ENCODE results near the gene TMPO. TPM values are rescaled to one million over a fixed set of nuclear protein-coding genes. Genes with fewer than 3 reads are reported as not detected.
"Not testable (repeated sequence)": the region's sequence is repeated elsewhere in the genome, so short reads cannot be mapped to it uniquely, and the experiment has no call there.

Gene TMPO
- total and polyA plus RNA-seq, 3 experiments from 2014 or later: 42.0 to 274 (median 260) TPM

GRCh38 chr12:98543701-98544100, 28.3 kb downstream of the TMPO start:
- H3K36me3 Mint-ChIP-seq: peaks cover 3 to 75% (median 17%) of the 10 kb centered on the region in 3 donors

GRCh38 chr12:98544751-98545150, 29.4 kb downstream of the TMPO start:
- ChIA-PET POLR2A (no interaction called here), CTCF (interaction anchor here (2.1 kb wide), 1 partner anchor 22 kb away, joined by 7 read pairs; no protein-coding TSS in a partner anchor)
- no peak overlapping the region for H3K4me3 ChIP-seq (ENCODE audit: low read length)
- no peak for DNase-seq
- peak overlapping the region in 1 of 8 donors; percentile 35 for H3K27ac Mint-ChIP-seq
- H3K36me3 ChIP-seq (ENCODE audit: insufficient read depth, low read length): peaks cover 25% of the 10 kb centered on the region
- H3K9me3 Mint-ChIP-seq: no peaks in the 10 kb centered on the region
- H3K27me3 ChIP-seq (ENCODE audit: insufficient read depth, low read length, poor library complexity, severe bottlenecking): no peaks in the 10 kb centered on the region
- no peaks in the 10 kb centered on the region for H3K9me3 ChIP-seq (ENCODE audit: low read length)
- H3K27me3 Mint-ChIP-seq: no peaks in the 10 kb centered on the region
- H3K4me1 ChIP-seq (ENCODE audit: insufficient read depth, low read length): no peaks in the 10 kb centered on the region
- H3K4me3 Mint-ChIP-seq: no peak overlapping the region
- H3K4me1 Mint-ChIP-seq: peaks cover 6 to 21% (median 18%) of the 10 kb centered on the region in 3 donors
- peaks cover 3 to 77% (median 17%) of the 10 kb centered on the region in 3 donors for H3K36me3 Mint-ChIP-seq
- H3K27ac ChIP-seq (ENCODE audit: low read depth, low read length): no peak overlapping the region

More at GRCh38 chr12:98543701-98544100, 28.3 kb downstream of the TMPO start:
- Mint-ChIP-seq H3K27ac (no peak overlapping the region), H3K4me1 (peaks cover 6 to 21% (median 18%) of the 10 kb centered on the region in 3 donors), H3K27me3 (no peaks in the 10 kb centered on the region), H3K4me3 (no peak overlapping the region), H3K9me3 (no peaks in the 10 kb centered on the region)
- ChIA-PET CTCF (interaction anchor here (0.9 to 2.3 kb wide), 3 partner anchors 23 to 53 kb away, joined by 3 to 5 read pairs (median 3); no protein-coding TSS in a partner anchor), POLR2A (no interaction called here)
- Histone ChIP-seq H3K27ac (ENCODE audit: low read depth, low read length) (no peak overlapping the region), H3K4me3 (ENCODE audit: low read length) (no peak overlapping the region), H3K27me3 (ENCODE audit: insufficient read depth, low read length, poor library complexity, severe bottlenecking) (no peaks in the 10 kb centered on the region), H3K4me1 (ENCODE audit: insufficient read depth, low read length) (no peaks in the 10 kb centered on the region), H3K36me3 (ENCODE audit: insufficient read depth, low read length) (peaks cover 25% of the 10 kb centered on the region), H3K9me3 (ENCODE audit: low read length) (no peaks in the 10 kb centered on the region)
- no peak for DNase-seq

- no peak overlapping the region for H3K4me3 ChIP-seq (ENCODE audit: low read length)
- H3K27me3 Mint-ChIP-seq: no peaks in the 10 kb centered on the region
- peaks cover 6 to 62% (median 19%) of the 10 kb centered on the region in 3 donors for H3K36me3 Mint-ChIP-seq
- H3K27ac ChIP-seq (ENCODE audit: low read depth, low read length): no peak overlapping the region
- H3K27me3 ChIP-seq (ENCODE audit: insufficient read depth, low read length, poor library complexity, severe bottlenecking): no peaks in the 10 kb centered on the region
- no peak overlapping the region for H3K4me3 Mint-ChIP-seq
- no peaks in the 10 kb centered on the region for H3K9me3 ChIP-seq (ENCODE audit: low read length)
- no peaks in the 10 kb centered on the region for H3K4me1 Mint-ChIP-seq
- no peaks in the 10 kb centered on the region for H3K9me3 Mint-ChIP-seq
- no peak for DNase-seq
- no peaks in the 10 kb centered on the region for H3K4me1 ChIP-seq (ENCODE audit: insufficient read depth, low read length)
- ChIA-PET POLR2A (no interaction called here), CTCF (interaction anchor here (2.9 kb wide), 1 partner anchor 17 kb away, joined by 9 read pairs; no protein-coding TSS in a partner anchor)
- peak overlapping the region in 1 of 8 donors; percentile 23 for H3K27ac Mint-ChIP-seq
- H3K36me3 ChIP-seq (ENCODE audit: insufficient read depth, low read length): peaks cover 13% of the 10 kb centered on the region
Measured at GRCh38 chr12:98549371-98550110, 34.2 kb downstream of the TMPO start.

- H3K9me3 ChIP-seq (ENCODE audit: low read length): no peaks in the 10 kb centered on the region
- ChIA-PET POLR2A (no interaction called here), CTCF (interaction anchor here (1.6 to 1.9 kb wide), 2 partner anchors 15 to 37 kb away, joined by 3 to 7 read pairs; partner anchors contain the start of gene TMPO)
- H3K27me3 ChIP-seq (ENCODE audit: insufficient read depth, low read length, poor library complexity, severe bottlenecking): no peaks in the 10 kb centered on the region
- Mint-ChIP-seq H3K4me1 (no peaks in the 10 kb centered on the region), H3K27me3 (no peaks in the 10 kb centered on the region), H3K9me3 (no peaks in the 10 kb centered on the region), H3K4me3 (no peak overlapping the region), H3K27ac (no peak overlapping the region), H3K36me3 (peaks cover 6 to 45% (median 13%) of the 10 kb centered on the region in 3 donors)
- no peak overlapping the region for H3K27ac ChIP-seq (ENCODE audit: low read depth, low read length)
- H3K4me3 ChIP-seq (ENCODE audit: low read length): no peak overlapping the region
- H3K36me3 ChIP-seq (ENCODE audit: insufficient read depth, low read length): peaks cover 3% of the 10 kb centered on the region
- no peak for DNase-seq
- no peaks in the 10 kb centered on the region for H3K4me1 ChIP-seq (ENCODE audit: insufficient read depth, low read length)
Measured at GRCh38 chr12:98551787-98552186, 36.4 kb downstream of the TMPO start.

- H3K27me3 ChIP-seq (ENCODE audit: insufficient read depth, low read length, poor library complexity, severe bottlenecking); H3K9me3 Mint-ChIP-seq; H3K27ac ChIP-seq (ENCODE audit: low read depth, low read length); H3K4me3 ChIP-seq (ENCODE audit: low read length); H3K36me3 ChIP-seq (ENCODE audit: insufficient read depth, low read length); POLR2A ChIA-PET; H3K27me3 Mint-ChIP-seq; CTCF ChIA-PET; H3K36me3 Mint-ChIP-seq; DNase-seq; H3K9me3 ChIP-seq (ENCODE audit: low read length); H3K27ac Mint-ChIP-seq; H3K4me3 Mint-ChIP-seq; H3K4me1 Mint-ChIP-seq; H3K4me1 ChIP-seq (ENCODE audit: insufficient read depth, low read length): not testable (repeated sequence)
Measured at GRCh38 chr12:98558097-98558496, 42.7 kb downstream of the TMPO start.

- Histone ChIP-seq H3K4me3 (ENCODE audit: low read length) (no peak overlapping the region), H3K4me1 (ENCODE audit: insufficient read depth, low read length) (no peaks in the 10 kb centered on the region), H3K27me3 (ENCODE audit: insufficient read depth, low read length, poor library complexity, severe bottlenecking) (no peaks in the 10 kb centered on the region), H3K27ac (ENCODE audit: low read depth, low read length) (no peak overlapping the region), H3K9me3 (ENCODE audit: low read length) (no peaks in the 10 kb centered on the region), H3K36me3 (ENCODE audit: insufficient read depth, low read length) (no peaks in the 10 kb centered on the region)
- H3K4me3 Mint-ChIP-seq: no peak overlapping the region
- ChIA-PET POLR2A (no interaction called here), CTCF (no interaction called here)
- DNase-seq: no peak
- H3K27ac Mint-ChIP-seq: no peak overlapping the region
- peaks cover 0 to 3% (median 0%) of the 10 kb centered on the region in 5 donors for H3K9me3 Mint-ChIP-seq
- H3K27me3 Mint-ChIP-seq: peaks cover 0 to 2% of the 10 kb centered on the region in 2 donors
- no peaks in the 10 kb centered on the region for H3K4me1 Mint-ChIP-seq
- peaks cover 0 to 2% (median 0%) of the 10 kb centered on the region in 3 donors for H3K36me3 Mint-ChIP-seq
Measured at GRCh38 chr12:98559666-98560065, 44.3 kb downstream of the TMPO start.

- Mint-ChIP-seq H3K27me3 (peaks cover 0 to 2% of the 10 kb centered on the region in 2 donors), H3K27ac (peak overlapping the region in 1 of 8 donors; percentile 35), H3K4me3 (no peak overlapping the region), H3K4me1 (peaks cover 3 to 5% (median 3%) of the 10 kb centered on the region in 3 donors), H3K9me3 (peaks cover 0 to 3% (median 0%) of the 10 kb centered on the region in 5 donors), H3K36me3 (peaks cover 0 to under 1% (median 0%) of the 10 kb centered on the region in 3 donors)
- Histone ChIP-seq H3K27me3 (ENCODE audit: insufficient read depth, low read length, poor library complexity, severe bottlenecking) (no peaks in the 10 kb centered on the region), H3K36me3 (ENCODE audit: insufficient read depth, low read length) (no peaks in the 10 kb centered on the region), H3K4me3 (ENCODE audit: low read length) (no peak overlapping the region), H3K9me3 (ENCODE audit: low read length) (no peaks in the 10 kb centered on the region), H3K27ac (ENCODE audit: low read depth, low read length) (no peak overlapping the region), H3K4me1 (ENCODE audit: insufficient read depth, low read length) (no peaks in the 10 kb centered on the region)
- ChIA-PET CTCF (no interaction called here), POLR2A (no interaction called here)
- DNase-seq: no peak
Measured at GRCh38 chr12:98561846-98562245, 46.5 kb downstream of the TMPO start.

GRCh38 chr12:98572010-98572409, 56.6 kb downstream of the TMPO start:
- Histone ChIP-seq H3K36me3 (ENCODE audit: insufficient read depth, low read length) (no peaks in the 10 kb centered on the region), H3K9me3 (ENCODE audit: low read length) (no peaks in the 10 kb centered on the region), H3K27me3 (ENCODE audit: insufficient read depth, low read length, poor library complexity, severe bottlenecking) (no peaks in the 10 kb centered on the region), H3K27ac (ENCODE audit: low read depth, low read length) (no peak overlapping the region), H3K4me3 (ENCODE audit: low read length) (no peak overlapping the region), H3K4me1 (ENCODE audit: insufficient read depth, low read length) (no peaks in the 10 kb centered on the region)
- H3K27ac Mint-ChIP-seq: no peak overlapping the region
- CTCF ChIA-PET: no interaction called here
- peaks cover 0 to 3% (median 0%) of the 10 kb centered on the region in 3 donors for H3K36me3 Mint-ChIP-seq
- POLR2A ChIA-PET: no interaction called here
- H3K27me3 Mint-ChIP-seq: no peaks in the 10 kb centered on the region
- no peak overlapping the region for H3K4me3 Mint-ChIP-seq
- no peak for DNase-seq
- no peaks in the 10 kb centered on the region for H3K9me3 Mint-ChIP-seq
- H3K4me1 Mint-ChIP-seq: peaks cover 0 to 1% (median under 1%) of the 10 kb centered on the region in 3 donors
